H1 (cell line): ENCODE measurements around the gene CCDC124. TPM values are rescaled to one million over a fixed set of nuclear protein-coding genes. Genes with fewer than 3 reads are reported as not detected.

Source experiments
- CTCF ChIA-PET: fragments of 300-600 bp; sonication (Branson Sonifier 250); formaldehyde crosslinking; loops from one replicate; lab custom pipeline; 2021; ENCODE audit not compliant: partially characterized antibody; lab: Charles Lee
- POLR2A ChIA-PET: fragments of 300-600 bp; sonication (Branson Sonifier 250); formaldehyde crosslinking; loops from one replicate; lab custom pipeline; 2021; ENCODE audit warnings: inconsistent platforms; ENCODE audit not compliant: partially characterized antibody; lab: Charles Lee
- DNase-seq, 2 experiments: peaks; one replicate each; pipeline versions ENCODE4 v3.0.0 to v3.0.0-alpha.2; 2010 to 2022; ENCODE audit warnings: low spot score in 2 of 2, low read depth in 1 of 2, mixed read lengths in 1 of 2
- FAIRE-seq: peaks from 2 replicates; lab custom pipeline; 2011; peaks lifted over from hg19 to GRCh38; lab: Jason Lieb, UNC
- H2AFZ ChIP-seq: 2 replicates; pipeline ENCODE4 v1.8.1; 2012; ENCODE audit warnings: low read length, inconsistent platforms
- H2AK5ac ChIP-seq: 2 replicates; pipeline ENCODE4 v1.6.1; 2013; ENCODE audit warnings: low read depth, low read length
- H2BK120ac ChIP-seq: replicated peaks from 2 replicates; pipeline ENCODE3; 2013; ENCODE audit warnings: low read depth, low read length, inconsistent platforms
- H2BK12ac ChIP-seq: 2 replicates; pipeline ENCODE4 v1.6.1; 2013; ENCODE audit warnings: low read depth, low read length
- H2BK15ac ChIP-seq: 2 replicates; pipeline ENCODE4 v1.6.1; 2013; ENCODE audit warnings: low read length
- H2BK20ac ChIP-seq: 2 replicates; pipeline ENCODE4 v1.6.1; 2013; ENCODE audit warnings: low read length
- H2BK5ac ChIP-seq: 2 replicates; pipeline ENCODE4 v1.6.1; 2013; ENCODE audit warnings: low read depth, low read length
- H3K14ac ChIP-seq: 2 replicates; pipeline ENCODE4 v1.6.1; 2013; ENCODE audit warnings: inconsistent platforms; ENCODE audit not compliant: insufficient read length
- H3K18ac ChIP-seq: 2 replicates; pipeline ENCODE4 v1.6.1; 2013; ENCODE audit warnings: low read length; ENCODE audit errors: extremely low read depth
- H3K23ac ChIP-seq: 2 replicates; pipeline ENCODE4 v1.6.1; 2013; ENCODE audit warnings: inconsistent platforms; ENCODE audit not compliant: insufficient read length
- H3K23me2 ChIP-seq: 2 replicates; pipeline ENCODE4 v1.6.1; 2013; ENCODE audit warnings: low read depth, low read length
- H3K27ac ChIP-seq: 2 replicates; pipeline ENCODE4 v1.6.1; 2011; ENCODE audit warnings: low read depth, low read length, inconsistent platforms
- H3K27me3 ChIP-seq, 4 experiments: replicated peaks in 1 of 4; 1 replicate in 1 of 4; 2 replicates in 3 of 4; pipeline versions ENCODE4 v1.6.1 to v1.8.1; 2011 to 2013; ENCODE audit warnings: low read length in 3 of 4, mild to moderate bottlenecking in 3 of 4, inconsistent platforms in 2 of 4, mixed read lengths in 2 of 4, moderate library complexity in 1 of 4; ENCODE audit not compliant: control insufficient read depth in 3 of 4, insufficient read depth in 3 of 4; ENCODE audit errors: extremely low read depth in 1 of 4
- H3K36me3 ChIP-seq, 4 experiments: 2 replicates each; pipeline versions ENCODE4 v1.6.1 to v1.8.1; 2011 to 2013; ENCODE audit warnings: mild to moderate bottlenecking in 4 of 4, low read length in 3 of 4, moderate library complexity in 2 of 4, control low read depth in 1 of 4, inconsistent platforms in 1 of 4; ENCODE audit not compliant: insufficient read depth in 4 of 4, control insufficient read depth in 2 of 4
- H3K4ac ChIP-seq: replicated peaks from 2 replicates; pipeline ENCODE3; 2013; ENCODE audit warnings: low read length, low read depth, mixed read lengths, inconsistent platforms; ENCODE audit not compliant: insufficient read length
- H3K4me1 ChIP-seq, 4 experiments: replicated peaks in 1 of 4; 1 replicate in 1 of 4; 2 replicates in 3 of 4; pipeline versions ENCODE4 v1.6.1 to v1.8.1; 2011 to 2013; ENCODE audit warnings: low read length in 3 of 4, inconsistent platforms in 2 of 4, mixed read lengths in 1 of 4; ENCODE audit not compliant: insufficient read depth in 4 of 4, control insufficient read depth in 3 of 4
- H3K4me2 ChIP-seq, 2 experiments: 2 replicates each; pipeline versions ENCODE4 v1.6.1 to v1.8.1; 2011 to 2013; ENCODE audit warnings: low read depth in 2 of 2, low read length in 2 of 2, control low read depth in 1 of 2, inconsistent platforms in 1 of 2, mild to moderate bottlenecking in 1 of 2; ENCODE audit not compliant: insufficient read depth in 1 of 2
- H3K4me3 ChIP-seq, 4 experiments: fragments of 200-600, 300-600 bp in 1 of 4; sonication (generic), shearing (Covaris generic), sonication (Bioruptor Twin) in 1 of 4; 2 replicates each; pipeline versions ENCODE4 v1.5.1 to v1.8.1; 2011 to 2016; ENCODE audit warnings: low read length in 4 of 4, low read depth in 3 of 4, control low read depth in 2 of 4, inconsistent platforms in 2 of 4, mild to moderate bottlenecking in 2 of 4, mixed read lengths in 1 of 4, moderate library complexity in 1 of 4; ENCODE audit not compliant: insufficient read depth in 2 of 4; ENCODE audit errors: extremely low read depth in 1 of 4
- H3K56ac ChIP-seq: replicated peaks from 2 replicates; pipeline ENCODE3; 2013; ENCODE audit warnings: low read depth, mild to moderate bottlenecking, mixed read lengths, low read length, inconsistent platforms; ENCODE audit not compliant: insufficient read length
- H3K79me1 ChIP-seq: 2 replicates; pipeline ENCODE4 v1.6.1; 2013; ENCODE audit warnings: low read depth, low read length, control low read depth
- H3K79me2 ChIP-seq, 2 experiments: 2 replicates each; pipeline versions ENCODE4 v1.6.1 to v1.8.1; 2012 to 2013; ENCODE audit warnings: low read length in 2 of 2, mild to moderate bottlenecking in 2 of 2, inconsistent platforms in 1 of 2; ENCODE audit not compliant: insufficient read depth in 2 of 2, control insufficient read depth in 1 of 2
- H3K9ac ChIP-seq, 4 experiments: replicated peaks in 1 of 4; 1 replicate in 1 of 4; 2 replicates in 3 of 4; pipeline versions ENCODE4 v1.6.1 to v1.8.1; 2011 to 2013; ENCODE audit warnings: low read depth in 3 of 4, low read length in 3 of 4, control low read depth in 2 of 4, mild to moderate bottlenecking in 2 of 4, moderate library complexity in 2 of 4, inconsistent platforms in 1 of 4; ENCODE audit errors: extremely low read depth in 1 of 4
- H3K9me3 ChIP-seq, 2 experiments: 2 replicates each; pipeline versions ENCODE4 v1.6.1 to v1.8.1; 2012 to 2013; ENCODE audit warnings: mild to moderate bottlenecking in 2 of 2, moderate library complexity in 2 of 2, control low read depth in 1 of 2, inconsistent platforms in 1 of 2, low read depth in 1 of 2, low read length in 1 of 2, mixed read lengths in 1 of 2; ENCODE audit not compliant: insufficient read depth in 2 of 2
- H4K20me1 ChIP-seq, 2 experiments: replicated peaks in 1 of 2; 2 replicates each; pipeline versions ENCODE3 to v1.8.1; 2011 to 2013; ENCODE audit warnings: inconsistent platforms in 2 of 2, low read length in 2 of 2, mild to moderate bottlenecking in 1 of 2; ENCODE audit not compliant: insufficient read depth in 2 of 2, control insufficient read depth in 1 of 2
- H4K5ac ChIP-seq: 2 replicates; pipeline ENCODE4 v1.6.1; 2013; ENCODE audit warnings: low read length, low read depth, mixed read lengths, inconsistent platforms; ENCODE audit not compliant: insufficient read length
- H4K8ac ChIP-seq: 2 replicates; pipeline ENCODE4 v1.8.0; 2013; ENCODE audit warnings: mild to moderate bottlenecking, moderate library complexity, low read length, inconsistent platforms; ENCODE audit not compliant: insufficient read depth; ENCODE audit errors: extremely low read depth
- H4K91ac ChIP-seq: replicated peaks from 2 replicates; pipeline ENCODE3; 2013; ENCODE audit warnings: low read length, mixed read lengths, inconsistent platforms; ENCODE audit not compliant: insufficient read length
- KDM4A ChIP-seq: IDR thresholded peaks from one replicate; pipeline ENCODE4 v1.7.1; 2012; ENCODE audit warnings: low read depth, mild to moderate bottlenecking, moderate library complexity, low read length, inconsistent platforms; ENCODE audit not compliant: severe bottlenecking
- TEAD4 ChIP-seq: IDR thresholded peaks from 2 replicates; pipeline ENCODE4 v1.6.1; 2012; ENCODE audit warnings: low read depth, low read length, inconsistent platforms, mixed read lengths
- WGBS, 2 experiments: shearing (Covaris generic) in 1 of 2; methylation state at CpG; one replicate each; pipeline versions ENCODE4 v1.1.6 to v1.1.7; 2013 to 2015; ENCODE audit warnings: low lambda C conversion rate in 2 of 2, mixed read lengths in 2 of 2, inconsistent platforms in 1 of 2, low coverage in 1 of 2, missing lambda C conversion rate in 1 of 2; ENCODE audit not compliant: insufficient replicate concordance in 2 of 2, insufficient coverage in 1 of 2, insufficient read length in 1 of 2; ENCODE audit errors: extremely low coverage in 1 of 2, missing lambda C conversion rate in 1 of 2; 5-methylcytosine and 5-hydroxymethylcytosine counted together
- polyA plus RNA-seq, 7 experiments: library from polyadenylated mRNA; depleted of rRNA in 3 of 7; stranded (reverse) in 5 of 7; unstranded in 2 of 7; fragments of >200 nt in 5 of 7; fragments of 200-250 nt in 2 of 7; gene quantifications; 1 replicate in 5 of 7; 2 replicates in 1 of 7; 4 replicates in 1 of 7; pipeline versions ENCODE4 v1.2.1 to v1.2.3, GENCODE V29; 2011 to 2013; ENCODE audit warnings: missing spikeins in 2 of 7, mixed read lengths in 2 of 7
- total RNA-seq: library from RNA; stranded (reverse); fragmentation: NEBNext Ultra II Directional; extraction: Animal tissue kit (Norgen Biotek cat#: 25700); gene quantifications from 2 replicates; pipeline ENCODE4 v1.2.1, GENCODE V29; 2021

The CCDC124 gene
- total and polyA plus RNA-seq, 2 of the 8 experiments (the other 6 are each of a cell fraction or from before 2014, with no cell fraction given), result 95.2 to 103 TPM

DNA sequence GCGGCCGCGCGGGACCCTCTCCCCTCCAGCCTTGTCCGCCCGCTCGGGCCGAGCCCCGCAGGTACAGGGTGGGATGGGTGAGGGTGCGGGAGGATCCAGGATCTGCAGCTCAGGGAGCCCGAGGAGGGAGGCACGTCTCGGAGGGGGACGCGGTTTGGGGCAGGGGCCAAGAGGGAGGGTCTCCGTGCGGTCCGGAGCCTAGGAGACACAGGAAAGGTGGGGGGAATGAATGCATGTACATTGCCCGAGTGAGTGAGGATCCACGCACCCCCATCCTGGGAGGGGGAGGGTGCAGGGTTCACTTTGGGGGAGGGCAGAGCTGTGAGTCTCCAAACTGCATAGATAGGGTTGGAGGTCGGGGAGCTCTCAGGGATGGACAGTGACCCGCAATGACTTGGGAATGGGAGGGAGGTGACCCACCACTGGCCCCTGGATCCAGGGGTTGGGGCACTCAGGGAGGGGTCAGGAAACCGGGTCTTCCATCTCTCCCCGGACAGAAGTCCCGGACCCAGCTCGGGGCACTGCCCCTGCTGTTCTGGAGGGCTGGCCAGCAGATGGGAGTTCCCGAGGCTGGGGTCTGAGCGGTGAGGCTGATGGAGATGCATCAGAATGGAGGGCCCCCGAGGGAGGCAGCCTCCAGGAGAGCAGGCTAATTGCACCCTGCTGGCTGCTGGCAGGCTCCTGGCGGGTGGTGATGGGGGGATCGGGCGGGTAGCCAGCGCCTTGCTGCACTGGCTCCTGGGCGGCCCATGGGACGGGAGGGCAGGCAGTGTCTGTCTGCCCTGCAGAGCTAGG is 34.6 kb downstream of the CCDC124 start:
- TF ChIP-seq TEAD4 (no peak), KDM4A (peak; percentile 59)
- no peak overlapping the region for H3K23ac ChIP-seq
- H3K18ac ChIP-seq, result peak overlapping the region; percentile 38
- H3K27ac ChIP-seq, result no peak overlapping the region
- H3K14ac ChIP-seq, result no peak overlapping the region
- no peaks in the 10 kb centered on the region for H3K79me1 ChIP-seq
- peak in 1 of 2 experiments; percentile 57 for DNase-seq
- H2BK20ac ChIP-seq, result no peak overlapping the region
- POLR2A ChIA-PET, result interaction anchor here (0.6 to 6.8 kb wide), 8 partner anchors 9 to 216 kb away, joined by 3 to 23 read pairs (median 4); partner anchors contain the start of gene FCHO1
- 21% methylated on average over 22 of the region's 35 CpGs; no CpG with 5 or more reads in 1 of the 2 experiments for WGBS, 2 experiments
- H3K4me3 ChIP-seq, result peak overlapping the region; percentile 55 to 87 (median 72)
- no peaks in the 10 kb centered on the region for H3K9me3 ChIP-seq
- H4K20me1 ChIP-seq, result peaks cover 0 to 2% of the 10 kb centered on the region in 2 experiments
- no peak overlapping the region for H2BK15ac ChIP-seq
- H3K4me2 ChIP-seq, result peak overlapping the region; percentile 89 to 100
- H3K4ac ChIP-seq, result no peak overlapping the region
- H3K56ac ChIP-seq, result no peak overlapping the region
- peak overlapping the region; percentile 75; the same call in 1 of the 2 replicates for H4K8ac ChIP-seq
- peak overlapping the region in 2 of 4 experiments; percentile 13 to 36; a peak in 2 of 7 replicates for H3K9ac ChIP-seq
- peaks cover 0 to 9% (median 3%) of the 10 kb centered on the region in 4 experiments; a peak in 3 of 7 replicates for H3K27me3 ChIP-seq
- no peak overlapping the region for H4K91ac ChIP-seq
- no peaks in the 10 kb centered on the region for H3K36me3 ChIP-seq
- no peak overlapping the region for H2AK5ac ChIP-seq
- H2BK5ac ChIP-seq, result no peak overlapping the region
- CTCF ChIA-PET, result interaction anchor here (0.6 to 4.0 kb wide), 9 partner anchors 12 to 859 kb away, joined by 3 to 19 read pairs (median 4); no protein-coding TSS in a partner anchor
- H2BK12ac ChIP-seq, result no peak overlapping the region
- peaks cover 3% of the 10 kb centered on the region for H3K23me2 ChIP-seq
- H4K5ac ChIP-seq, result peak overlapping the region; percentile 60
- H3K79me2 ChIP-seq, result no peaks in the 10 kb centered on the region
- H3K4me1 ChIP-seq, result peaks cover 3 to 14% (median 7%) of the 10 kb centered on the region in 4 experiments
- H2AFZ ChIP-seq, result no peak overlapping the region; the same call in 1 of the 2 replicates
- H2BK120ac ChIP-seq, result no peak overlapping the region
- FAIRE-seq, result no peak
